Trophoblast cell (in vitro differentiated cells and primary cell): ENCODE results near the gene TSPAN1.
A peak's percentile ranks its signal among the peaks of the same experiment; 100 is the strongest.

Experiments used
- DNase-seq, 2 donors: peaks; one replicate each; pipeline ENCODE4 v3.0.0-alpha.2; 2016
- H2AFZ ChIP-seq: 2 replicates; pipeline ENCODE4 v1.6.1; 2013; ENCODE audit warnings: low read length, moderate library complexity, mild to moderate bottlenecking; ENCODE audit not compliant: insufficient read depth, poor library complexity
- H2AK5ac ChIP-seq: 2 replicates; pipeline ENCODE4 v1.6.1; 2013; ENCODE audit warnings: mild to moderate bottlenecking, low read length
- H2BK120ac ChIP-seq: 2 replicates; pipeline ENCODE4 v1.6.1; 2013; ENCODE audit warnings: low read length, mild to moderate bottlenecking, moderate library complexity; ENCODE audit not compliant: insufficient read depth, poor library complexity
- H2BK12ac ChIP-seq: 2 replicates; pipeline ENCODE4 v1.6.1; 2013; ENCODE audit warnings: mild to moderate bottlenecking, low read length, moderate library complexity
- H2BK5ac ChIP-seq: 2 replicates; pipeline ENCODE4 v1.6.1; 2013; ENCODE audit warnings: low read length, low read depth, moderate library complexity, mild to moderate bottlenecking; ENCODE audit not compliant: poor library complexity
- H3K14ac ChIP-seq: 2 replicates; pipeline ENCODE4 v1.6.1; 2013; ENCODE audit warnings: mild to moderate bottlenecking, low read length
- H3K18ac ChIP-seq: 2 replicates; pipeline ENCODE4 v1.6.1; 2013; ENCODE audit warnings: mild to moderate bottlenecking, low read length
- H3K23ac ChIP-seq: 2 replicates; pipeline ENCODE4 v1.6.1; 2013; ENCODE audit warnings: low read length
- H3K27ac ChIP-seq: 2 replicates; pipeline ENCODE4 v1.5.1; 2013; ENCODE audit warnings: low read depth, mild to moderate bottlenecking, inconsistent platforms, low read length, moderate library complexity
- H3K27me3 ChIP-seq: 2 replicates; pipeline ENCODE4 v1.6.1; 2013; ENCODE audit warnings: inconsistent platforms, mild to moderate bottlenecking, low read length, moderate library complexity; ENCODE audit not compliant: insufficient read depth
- H3K36me3 ChIP-seq, 2 experiments: 1 replicate in 1 of 2; 2 replicates in 1 of 2; pipeline ENCODE4 v1.6.1; 2013; ENCODE audit warnings: low read length in 2 of 2, mild to moderate bottlenecking in 2 of 2, moderate library complexity in 1 of 2; ENCODE audit not compliant: insufficient read depth in 2 of 2, control insufficient read depth in 1 of 2
- H3K4ac ChIP-seq: 2 replicates; pipeline ENCODE4 v1.6.1; 2013; ENCODE audit warnings: low read depth, mild to moderate bottlenecking, low read length, moderate library complexity
- H3K4me1 ChIP-seq, 2 experiments: 1 replicate in 1 of 2; 2 replicates in 1 of 2; pipeline ENCODE4 v1.6.1; 2013; ENCODE audit warnings: low read length in 2 of 2, mild to moderate bottlenecking in 2 of 2, moderate library complexity in 1 of 2; ENCODE audit not compliant: insufficient read depth in 2 of 2, control insufficient read depth in 1 of 2
- H3K4me2 ChIP-seq: 2 replicates; pipeline ENCODE4 v1.6.1; 2013; ENCODE audit warnings: inconsistent platforms, mild to moderate bottlenecking, low read length, moderate library complexity
- H3K4me3 ChIP-seq: 2 replicates; pipeline ENCODE4 v1.5.1; 2013; ENCODE audit warnings: mild to moderate bottlenecking, low read depth, low read length, inconsistent platforms
- H3K79me1 ChIP-seq: one replicate; pipeline ENCODE4 v1.6.1; 2013; ENCODE audit warnings: low read length
- H3K79me2 ChIP-seq: 2 replicates; pipeline ENCODE4 v1.6.1; 2013; ENCODE audit warnings: low read length, mild to moderate bottlenecking; ENCODE audit not compliant: control insufficient read depth, insufficient read depth, poor library complexity
- H3K9ac ChIP-seq: 2 replicates; pipeline ENCODE4 v1.6.1; 2013; ENCODE audit warnings: mild to moderate bottlenecking, low read length
- H3K9me3 ChIP-seq: 2 replicates; pipeline ENCODE4 v1.6.1; 2013; ENCODE audit warnings: low read depth, mild to moderate bottlenecking, control low read depth, inconsistent platforms, low read length; ENCODE audit not compliant: insufficient read depth
- H4K12ac ChIP-seq: 2 replicates; pipeline ENCODE4 v1.6.1; 2013; ENCODE audit warnings: low read depth, mild to moderate bottlenecking, low read length, moderate library complexity
- H4K8ac ChIP-seq: 2 replicates; pipeline ENCODE4 v1.6.1; 2013; ENCODE audit warnings: low read depth, mild to moderate bottlenecking, low read length, moderate library complexity
- H4K91ac ChIP-seq: one replicate; pipeline ENCODE4 v1.6.1; 2013; ENCODE audit warnings: low read depth, mild to moderate bottlenecking, low read length, moderate library complexity
- WGBS: extraction: QIAGEN DNeasy Blood & Tissue Kit; methylation state at CpG from one replicate; pipeline ENCODE4 v1.1.7; 2013; ENCODE audit warnings: missing lambda C conversion rate; ENCODE audit not compliant: insufficient read length, insufficient coverage; ENCODE audit errors: extremely low coverage; 5-methylcytosine and 5-hydroxymethylcytosine counted together

The TSPAN1 gene

GRCh38 chr1:46131093-46131492, 43.8 kb upstream of the TSPAN1 start:
- no CpG with 5 or more reads among the region's 10 CpGs for WGBS
- H2AK5ac ChIP-seq, result no peak overlapping the region

DNA sequence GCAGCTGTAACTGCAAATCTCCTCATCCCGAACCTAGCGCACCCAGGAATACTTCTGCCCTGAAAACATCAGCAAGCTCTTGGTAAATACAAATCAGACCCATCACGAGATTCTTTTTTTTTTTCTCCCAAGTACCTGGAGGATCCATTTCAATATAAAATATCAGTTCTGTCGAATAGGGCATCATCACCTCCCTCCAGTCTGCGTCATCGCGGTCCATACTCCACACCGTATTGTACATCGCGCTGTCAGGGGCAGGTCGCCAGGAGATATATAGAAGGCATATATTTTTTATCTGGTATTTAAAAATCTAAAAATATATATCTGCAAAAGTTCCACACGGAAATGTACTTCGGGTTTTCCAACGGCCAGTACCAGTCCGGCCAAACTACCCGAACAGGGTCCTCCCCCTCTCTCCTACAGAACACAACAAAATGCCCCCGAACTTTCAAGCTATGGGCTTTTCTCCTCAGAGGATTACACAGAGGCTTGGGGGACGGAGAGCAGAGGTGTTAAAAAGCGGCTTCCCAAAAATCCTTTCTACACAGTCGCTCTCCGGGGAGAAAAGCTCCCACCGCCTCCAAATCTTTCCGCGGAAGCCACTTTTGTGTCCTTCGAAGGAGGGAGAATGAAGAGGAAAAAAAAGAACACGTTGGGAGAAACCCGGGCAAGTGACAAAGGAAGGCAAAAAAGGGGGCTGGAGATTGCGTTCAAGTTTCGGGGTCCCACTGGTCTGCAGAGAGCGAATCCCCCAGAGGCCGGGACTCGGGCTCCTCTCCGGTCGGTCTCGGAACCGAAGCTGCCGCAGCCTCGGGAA, 43.0 kb upstream of the TSPAN1 start:
- WGBS, result no CpG with 5 or more reads among the region's 38 CpGs

More at GRCh38 chr1:46131093-46131492, 43.8 kb upstream of the TSPAN1 start:
- Histone ChIP-seq H4K91ac (no peak overlapping the region), H3K79me2 (peaks cover 3% of the 10 kb centered on the region), H2BK5ac (no peak overlapping the region), H2BK120ac (no peak overlapping the region), H3K4me3 (no peak overlapping the region), H3K14ac (no peak overlapping the region), H3K4me2 (peak overlapping the region; percentile 68), H3K4ac (no peak overlapping the region), H2BK12ac (no peak overlapping the region), H3K23ac (no peak overlapping the region), H2AFZ (no peak overlapping the region), H3K27me3 (no peaks in the 10 kb centered on the region), H3K79me1 (peaks cover 11% of the 10 kb centered on the region), H3K36me3 (no peaks in the 10 kb centered on the region), H4K12ac (no peak overlapping the region), H3K9me3 (no peaks in the 10 kb centered on the region), H3K9ac (no peak overlapping the region), H3K18ac (no peak overlapping the region), H3K27ac (no peak overlapping the region), H4K8ac (no peak overlapping the region), H3K4me1 (peaks cover 0 to 4% of the 10 kb centered on the region in 2 experiments)
- no peak for DNase-seq

DNA sequence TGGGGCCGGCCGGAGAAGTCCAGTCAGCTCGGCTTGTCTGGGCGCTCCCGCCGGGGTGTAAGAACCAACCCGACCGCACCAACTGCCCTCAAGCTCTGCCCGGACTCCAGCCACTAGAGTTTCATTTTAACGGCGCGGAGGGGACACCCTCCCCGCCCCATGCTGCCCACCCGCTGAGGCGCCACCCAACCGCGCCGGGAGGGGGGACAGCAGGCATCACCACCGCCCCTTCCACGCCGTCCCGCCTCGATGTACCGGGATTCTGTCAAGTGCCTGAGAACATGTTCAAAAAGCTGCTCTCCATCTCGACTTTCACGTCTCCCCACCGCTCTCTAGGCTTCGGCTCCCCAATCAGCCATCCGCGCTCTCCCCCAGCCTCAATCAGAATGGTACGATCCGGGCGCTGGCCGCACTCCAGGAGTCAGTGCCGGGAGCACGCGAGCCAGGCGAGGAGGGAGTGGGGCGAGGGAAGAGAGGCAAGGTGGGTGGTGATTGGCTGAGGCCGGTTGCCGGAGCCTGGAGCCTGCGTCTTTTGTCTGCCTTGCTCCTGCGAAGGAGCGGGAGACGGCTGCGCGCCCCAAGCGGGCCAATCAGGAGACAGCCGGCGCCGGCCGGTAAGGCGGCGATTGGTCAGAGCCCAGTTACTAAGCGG, 42.2 kb upstream of the TSPAN1 start, which contains the start of gene PIK3R3:
Gene PIK3R3 (minus strand): TSS at position 101 of the 652 bp plus-strand sequence. CDS start 677 bp downstream, outside the sequence.
- peak within 1 kb of the TSS; percentile 68 for H4K12ac ChIP-seq
- peak within 1 kb of the TSS; percentile 58 for H3K18ac ChIP-seq
- H3K79me2 ChIP-seq, result peaks cover 3% of the 10 kb centered on the region
- peaks cover 0 to 4% of the 10 kb centered on the region in 2 experiments for H3K4me1 ChIP-seq
- H3K27me3 ChIP-seq, result no peaks in the 10 kb centered on the region
- peaks cover 11% of the 10 kb centered on the region for H3K79me1 ChIP-seq
- peak within 1 kb of the TSS; percentile 24 for H3K4ac ChIP-seq
- H4K8ac ChIP-seq, result peak within 1 kb of the TSS; percentile 81
- no peak within 1 kb of the TSS for H2AK5ac ChIP-seq
- H2BK120ac ChIP-seq, result peak within 1 kb of the TSS; percentile 82
- peak within 1 kb of the TSS; percentile 62 for H3K14ac ChIP-seq
- no peaks in the 10 kb centered on the region for H3K9me3 ChIP-seq
- peak within 1 kb of the TSS; percentile 74 for H3K4me3 ChIP-seq
- H3K36me3 ChIP-seq, result no peaks in the 10 kb centered on the region
- peak within 1 kb of the TSS; percentile 95 for H3K27ac ChIP-seq
- peak; percentile 99 for DNase-seq
- H2BK5ac ChIP-seq, result peak within 1 kb of the TSS; percentile 88
- peak within 1 kb of the TSS; percentile 42 for H2BK12ac ChIP-seq
- peak within 1 kb of the TSS; percentile 86 for H3K9ac ChIP-seq
- H4K91ac ChIP-seq, result peak within 1 kb of the TSS; percentile 92
- peak within 1 kb of the TSS; percentile 77 for H2AFZ ChIP-seq
- H3K4me2 ChIP-seq, result peak within 1 kb of the TSS; percentile 89
- no CpG with 5 or more reads among the region's 55 CpGs for WGBS
- no peak within 1 kb of the TSS for H3K23ac ChIP-seq

More for the DNA sequence above, 43.0 kb upstream of the TSPAN1 start:
- Histone ChIP-seq H3K36me3 (no peaks in the 10 kb centered on the region), H3K18ac (peak overlapping the region; percentile 38), H4K12ac (peak overlapping the region; percentile 56), H3K27ac (peak overlapping the region; percentile 79), H3K23ac (no peak overlapping the region), H2BK120ac (peak overlapping the region; percentile 65), H3K9me3 (no peaks in the 10 kb centered on the region), H3K4me2 (peak overlapping the region; percentile 89), H2AFZ (peak overlapping the region; percentile 77), H3K4me3 (peak overlapping the region; percentile 71), H4K8ac (peak overlapping the region; percentile 51), H3K4ac (no peak overlapping the region), H4K91ac (peak overlapping the region; percentile 81), H2BK5ac (peak overlapping the region; percentile 88), H2BK12ac (peak overlapping the region; percentile 42), H3K4me1 (peaks cover 0 to 4% of the 10 kb centered on the region in 2 experiments), H3K9ac (peak overlapping the region; percentile 86), H3K79me1 (peaks cover 11% of the 10 kb centered on the region), H3K79me2 (peaks cover 3% of the 10 kb centered on the region), H3K14ac (peak overlapping the region; percentile 62), H2AK5ac (no peak overlapping the region), H3K27me3 (no peaks in the 10 kb centered on the region)
- DNase-seq, result peak in 1 of 2 donors; percentile 34

GRCh38 chr1:46133181-46133658, 41.7 kb upstream of the TSPAN1 start:
- H4K12ac ChIP-seq, result peak overlapping the region; percentile 68
- H3K27ac ChIP-seq, result peak overlapping the region; percentile 83
- no CpG with 5 or more reads among the region's 22 CpGs for WGBS
- H3K27me3 ChIP-seq, result no peaks in the 10 kb centered on the region
- peak overlapping the region; percentile 77 for H3K4me2 ChIP-seq
- H3K4me1 ChIP-seq, result peaks cover 0 to 4% of the 10 kb centered on the region in 2 experiments
- peak overlapping the region; percentile 6 for H3K4ac ChIP-seq
- H2BK120ac ChIP-seq, result peak overlapping the region; percentile 49
- peak overlapping the region; percentile 18 for H3K14ac ChIP-seq
- peak overlapping the region; percentile 72 for H2AFZ ChIP-seq
- H3K79me1 ChIP-seq, result peaks cover 11% of the 10 kb centered on the region
- peak overlapping the region; percentile 74 for H3K4me3 ChIP-seq
- peak overlapping the region; percentile 58 for H3K18ac ChIP-seq
- peak overlapping the region; percentile 81 for H4K8ac ChIP-seq
- no peak overlapping the region for H3K23ac ChIP-seq
- peak overlapping the region; percentile 20 for H3K9ac ChIP-seq
- no peaks in the 10 kb centered on the region for H3K9me3 ChIP-seq
- no peaks in the 10 kb centered on the region for H3K36me3 ChIP-seq
- H3K79me2 ChIP-seq, result peaks cover 3% of the 10 kb centered on the region
- peak overlapping the region; percentile 69 for H4K91ac ChIP-seq
- H2AK5ac ChIP-seq, result no peak overlapping the region
- DNase-seq, result no peak
- H2BK5ac ChIP-seq, result peak overlapping the region; percentile 70
- H2BK12ac ChIP-seq, result peak overlapping the region; percentile 0
